Neural cell (in vitro differentiated cells): Measurements from ENCODE around the gene SCAF4. TPM values are rescaled to one million over a fixed set of nuclear protein-coding genes. Genes with fewer than 3 reads are reported as not detected.
A peak's percentile ranks its signal among the peaks of the same experiment; 100 is the strongest.

Source experiments
- H2AFZ ChIP-seq: fragments of 200-600, 300-800 bp; sonication (generic), shearing (Covaris generic); 2 replicates; pipeline ENCODE4 v1.6.0; 2014; ENCODE audit warnings: low read depth, mild to moderate bottlenecking, antibody characterized with exemption, low read length, moderate library complexity
- H3F3A ChIP-seq: fragments of 200-600 bp; shearing (Covaris generic); 2 replicates; pipeline ENCODE4 v1.6.1; 2016; ENCODE audit warnings: mild to moderate bottlenecking, moderate library complexity, mixed read lengths, antibody characterized with exemption, low read length; ENCODE audit not compliant: insufficient read depth, poor library complexity, severe bottlenecking
- H3K27ac ChIP-seq: fragments of 200-600, 300-800 bp; sonication (generic), shearing (Covaris generic); 2 replicates; pipeline ENCODE4 v1.5.1; 2014; ENCODE audit warnings: mild to moderate bottlenecking, low read length, moderate library complexity
- H3K27me3 ChIP-seq: fragments of 300-800, 200-600 bp; sonication (generic), shearing (Covaris generic); 2 replicates; pipeline ENCODE4 v1.6.0; 2014; ENCODE audit warnings: mild to moderate bottlenecking, low read depth, low read length, moderate library complexity; ENCODE audit not compliant: insufficient read depth
- H3K36me3 ChIP-seq: fragments of 300-800, 200-600 bp; sonication (generic), shearing (Covaris generic); 2 replicates; pipeline ENCODE4 v1.5.1; 2014; ENCODE audit warnings: mild to moderate bottlenecking, antibody characterized with exemption, low read length, moderate library complexity; ENCODE audit not compliant: insufficient read depth
- H3K4me2 ChIP-seq: fragments of 300-800, 200-600 bp; sonication (generic), shearing (Covaris generic); 2 replicates; pipeline ENCODE4 v1.6.0; 2014; ENCODE audit warnings: mild to moderate bottlenecking, low read length
- H3K4me3 ChIP-seq: fragments of 300-800, 200-600 bp; sonication (generic), shearing (Covaris generic); 2 replicates; pipeline ENCODE4 v1.5.1; 2014; ENCODE audit warnings: mild to moderate bottlenecking, low read length, moderate library complexity
- H3K79me2 ChIP-seq: fragments of 200-600 bp; shearing (Covaris generic); replicated peaks from 2 replicates; pipeline ENCODE4 v1.6.0; 2014; ENCODE audit warnings: mild to moderate bottlenecking, low read length, moderate library complexity; ENCODE audit not compliant: insufficient read depth
- H3K9ac ChIP-seq: fragments of 300-800, 200-600 bp; sonication (generic), shearing (Covaris generic); 2 replicates; pipeline ENCODE4 v1.6.1; 2016; ENCODE audit warnings: mild to moderate bottlenecking, low read length, mixed read lengths
- H3K9me2 ChIP-seq: fragments of 200-600 bp; shearing (Covaris generic); 2 replicates; pipeline ENCODE4 v1.6.1; 2016; ENCODE audit warnings: mild to moderate bottlenecking, low read length, mixed read lengths; ENCODE audit not compliant: insufficient read depth
- H3K9me3 ChIP-seq: fragments of 200-600, 300-800 bp; sonication (generic), shearing (Covaris generic); 2 replicates; pipeline ENCODE4 v1.6.1; 2016; ENCODE audit warnings: mild to moderate bottlenecking, mixed run types, low read length, moderate library complexity, mixed read lengths
- H4K20me1 ChIP-seq: fragments of 200-600 bp; shearing (Covaris generic); 2 replicates; pipeline ENCODE4 v1.6.1; 2016; ENCODE audit warnings: mild to moderate bottlenecking, mixed run types; ENCODE audit not compliant: insufficient read depth
- EP300 ChIP-seq: fragments of 450-650 bp; conservative IDR thresholded peaks from 2 replicates; pipeline ENCODE4 v1.6.1; 2014; ENCODE audit warnings: antibody characterized with exemption, mild to moderate bottlenecking, moderate library complexity; ENCODE audit not compliant: poor library complexity, severe bottlenecking
- EZH2 ChIP-seq: fragments of 200-600, 300-800 bp; shearing (Covaris generic), sonication (generic); IDR thresholded peaks from 2 replicates; pipeline ENCODE4 v1.6.1; 2014; ENCODE audit warnings: antibody characterized with exemption, low read length, borderline replicate concordance, mild to moderate bottlenecking; ENCODE audit not compliant: insufficient read depth, poor library complexity, severe bottlenecking
- MXI1 ChIP-seq: fragments of 450-650 bp; conservative IDR thresholded peaks from 2 replicates; pipeline ENCODE4 v1.6.1; 2014; ENCODE audit warnings: antibody characterized with exemption, mild to moderate bottlenecking; ENCODE audit not compliant: poor library complexity, severe bottlenecking
- POLR2AphosphoS5 ChIP-seq: IDR thresholded peaks from 2 replicates; pipeline ENCODE4 v1.6.1; 2012
- RAD21 ChIP-seq: fragments of 450-650 bp; conservative IDR thresholded peaks from 2 replicates; pipeline ENCODE4 v1.6.1; 2014; ENCODE audit warnings: antibody characterized with exemption, mild to moderate bottlenecking, moderate library complexity
- SMC3 ChIP-seq: fragments of 450-650 bp; conservative IDR thresholded peaks from 2 replicates; pipeline ENCODE4 v1.6.1; 2014; ENCODE audit warnings: antibody characterized with exemption, mild to moderate bottlenecking, moderate library complexity; ENCODE audit not compliant: poor library complexity
- TAF1 ChIP-seq: IDR thresholded peaks from 2 replicates; pipeline ENCODE4 v1.6.1; 2012; ENCODE audit warnings: low read depth
- polyA plus RNA-seq: library from polyadenylated mRNA; depleted of rRNA; stranded (reverse); fragments of >200 nt; gene quantifications from 2 replicates; pipeline ENCODE4 v1.2.3, GENCODE V29; 2014
- TF ChIP-seq, protein P1 (sequence below): IDR thresholded peaks from 2 replicates; pipeline ENCODE4 v1.6.1; 2012; ENCODE audit warnings: borderline replicate concordance
- TF ChIP-seq, protein P2 (sequence below): fragments of 450-650 bp; IDR thresholded peaks from 2 replicates; pipeline ENCODE4 v1.5.1; 2014; ENCODE audit warnings: antibody characterized with exemption, mild to moderate bottlenecking, moderate library complexity; ENCODE audit not compliant: poor library complexity, severe bottlenecking

The SCAF4 gene
- polyA plus RNA-seq, 1 donor from 2014 or later, result 5.4 TPM

DNA sequence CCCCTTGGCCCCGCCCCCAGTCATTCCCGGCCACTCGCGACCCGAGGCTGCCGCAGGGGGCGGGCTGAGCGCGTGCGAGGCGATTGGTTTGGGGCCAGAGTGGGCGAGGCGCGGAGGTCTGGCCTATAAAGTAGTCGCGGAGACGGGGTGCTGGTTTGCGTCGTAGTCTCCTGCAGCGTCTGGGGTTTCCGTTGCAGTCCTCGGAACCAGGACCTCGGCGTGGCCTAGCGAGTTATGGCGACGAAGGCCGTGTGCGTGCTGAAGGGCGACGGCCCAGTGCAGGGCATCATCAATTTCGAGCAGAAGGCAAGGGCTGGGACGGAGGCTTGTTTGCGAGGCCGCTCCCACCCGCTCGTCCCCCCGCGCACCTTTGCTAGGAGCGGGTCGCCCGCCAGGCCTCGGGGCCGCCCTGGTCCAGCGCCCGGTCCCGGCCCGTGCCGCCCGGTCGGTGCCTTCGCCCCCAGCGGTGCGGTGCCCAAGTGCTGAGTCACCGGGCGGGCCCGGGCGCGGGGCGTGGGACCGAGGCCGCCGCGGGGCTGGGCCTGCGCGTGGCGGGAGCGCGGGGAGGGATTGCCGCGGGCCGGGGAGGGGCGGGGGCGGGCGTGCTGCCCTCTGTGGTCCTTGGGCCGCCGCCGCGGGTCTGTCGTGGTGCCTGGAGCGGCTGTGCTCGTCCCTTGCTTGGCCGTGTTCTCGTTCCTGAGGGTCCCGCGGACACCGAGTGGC lies 72.2 kb downstream of the SCAF4 start, which contains the start of gene SOD1:
SOD1 (plus strand) TSS at position 158 of the 723 bp plus-strand sequence; CDS start at position 235, 77 bp downstream.
- no peaks in the 10 kb centered on the region for H3F3A ChIP-seq
- H3K36me3 ChIP-seq, result no peaks in the 10 kb centered on the region
- H3K27me3 ChIP-seq, result no peaks in the 10 kb centered on the region
- TF ChIP-seq, protein P1, sequence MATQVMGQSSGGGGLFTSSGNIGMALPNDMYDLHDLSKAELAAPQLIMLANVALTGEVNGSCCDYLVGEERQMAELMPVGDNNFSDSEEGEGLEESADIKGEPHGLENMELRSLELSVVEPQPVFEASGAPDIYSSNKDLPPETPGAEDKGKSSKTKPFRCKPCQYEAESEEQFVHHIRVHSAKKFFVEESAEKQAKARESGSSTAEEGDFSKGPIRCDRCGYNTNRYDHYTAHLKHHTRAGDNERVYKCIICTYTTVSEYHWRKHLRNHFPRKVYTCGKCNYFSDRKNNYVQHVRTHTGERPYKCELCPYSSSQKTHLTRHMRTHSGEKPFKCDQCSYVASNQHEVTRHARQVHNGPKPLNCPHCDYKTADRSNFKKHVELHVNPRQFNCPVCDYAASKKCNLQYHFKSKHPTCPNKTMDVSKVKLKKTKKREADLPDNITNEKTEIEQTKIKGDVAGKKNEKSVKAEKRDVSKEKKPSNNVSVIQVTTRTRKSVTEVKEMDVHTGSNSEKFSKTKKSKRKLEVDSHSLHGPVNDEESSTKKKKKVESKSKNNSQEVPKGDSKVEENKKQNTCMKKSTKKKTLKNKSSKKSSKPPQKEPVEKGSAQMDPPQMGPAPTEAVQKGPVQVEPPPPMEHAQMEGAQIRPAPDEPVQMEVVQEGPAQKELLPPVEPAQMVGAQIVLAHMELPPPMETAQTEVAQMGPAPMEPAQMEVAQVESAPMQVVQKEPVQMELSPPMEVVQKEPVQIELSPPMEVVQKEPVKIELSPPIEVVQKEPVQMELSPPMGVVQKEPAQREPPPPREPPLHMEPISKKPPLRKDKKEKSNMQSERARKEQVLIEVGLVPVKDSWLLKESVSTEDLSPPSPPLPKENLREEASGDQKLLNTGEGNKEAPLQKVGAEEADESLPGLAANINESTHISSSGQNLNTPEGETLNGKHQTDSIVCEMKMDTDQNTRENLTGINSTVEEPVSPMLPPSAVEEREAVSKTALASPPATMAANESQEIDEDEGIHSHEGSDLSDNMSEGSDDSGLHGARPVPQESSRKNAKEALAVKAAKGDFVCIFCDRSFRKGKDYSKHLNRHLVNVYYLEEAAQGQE, result no peak
- peak; percentile 97 for TF ChIP-seq POLR2AphosphoS5
- peak; percentile 50 for TF ChIP-seq TAF1
- no peak for TF ChIP-seq EZH2
- no peak for TF ChIP-seq RAD21
- no peak for TF ChIP-seq EP300
- TF ChIP-seq SMC3, result peak; percentile 22
- TF ChIP-seq, protein P2, sequence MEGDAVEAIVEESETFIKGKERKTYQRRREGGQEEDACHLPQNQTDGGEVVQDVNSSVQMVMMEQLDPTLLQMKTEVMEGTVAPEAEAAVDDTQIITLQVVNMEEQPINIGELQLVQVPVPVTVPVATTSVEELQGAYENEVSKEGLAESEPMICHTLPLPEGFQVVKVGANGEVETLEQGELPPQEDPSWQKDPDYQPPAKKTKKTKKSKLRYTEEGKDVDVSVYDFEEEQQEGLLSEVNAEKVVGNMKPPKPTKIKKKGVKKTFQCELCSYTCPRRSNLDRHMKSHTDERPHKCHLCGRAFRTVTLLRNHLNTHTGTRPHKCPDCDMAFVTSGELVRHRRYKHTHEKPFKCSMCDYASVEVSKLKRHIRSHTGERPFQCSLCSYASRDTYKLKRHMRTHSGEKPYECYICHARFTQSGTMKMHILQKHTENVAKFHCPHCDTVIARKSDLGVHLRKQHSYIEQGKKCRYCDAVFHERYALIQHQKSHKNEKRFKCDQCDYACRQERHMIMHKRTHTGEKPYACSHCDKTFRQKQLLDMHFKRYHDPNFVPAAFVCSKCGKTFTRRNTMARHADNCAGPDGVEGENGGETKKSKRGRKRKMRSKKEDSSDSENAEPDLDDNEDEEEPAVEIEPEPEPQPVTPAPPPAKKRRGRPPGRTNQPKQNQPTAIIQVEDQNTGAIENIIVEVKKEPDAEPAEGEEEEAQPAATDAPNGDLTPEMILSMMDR, result peak; percentile 22
- peak; percentile 86 for TF ChIP-seq MXI1
- peak within 1 kb of the TSS; percentile 61 for H3K4me2 ChIP-seq
- H2AFZ ChIP-seq, result no peak within 1 kb of the TSS
- H4K20me1 ChIP-seq, result no peaks in the 10 kb centered on the region
- peak within 1 kb of the TSS; percentile 75 for H3K9ac ChIP-seq
- no peaks in the 10 kb centered on the region for H3K9me2 ChIP-seq
- H3K9me3 ChIP-seq, result no peaks in the 10 kb centered on the region
- H3K79me2 ChIP-seq, result peaks cover 15% of the 10 kb centered on the region
- H3K4me3 ChIP-seq, result peak within 1 kb of the TSS; percentile 87
- H3K27ac ChIP-seq, result peak within 1 kb of the TSS; percentile 59

DNA sequence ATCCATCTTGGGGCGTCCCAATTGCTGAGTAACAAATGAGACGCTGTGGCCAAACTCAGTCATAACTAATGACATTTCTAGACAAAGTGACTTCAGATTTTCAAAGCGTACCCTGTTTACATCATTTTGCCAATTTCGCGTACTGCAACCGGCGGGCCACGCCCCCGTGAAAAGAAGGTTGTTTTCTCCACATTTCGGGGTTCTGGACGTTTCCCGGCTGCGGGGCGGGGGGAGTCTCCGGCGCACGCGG lies 72.7 kb downstream of the SCAF4 start:
- Histone ChIP-seq H3K4me3 (peak overlapping the region; percentile 87), H3K27ac (no peak overlapping the region), H3K9me2 (no peaks in the 10 kb centered on the region), H3K9me3 (no peaks in the 10 kb centered on the region), H3K27me3 (no peaks in the 10 kb centered on the region), H3K4me2 (peak overlapping the region; percentile 49), H3K79me2 (peaks cover 15% of the 10 kb centered on the region), H3K36me3 (no peaks in the 10 kb centered on the region), H2AFZ (no peak overlapping the region), H4K20me1 (no peaks in the 10 kb centered on the region), H3F3A (no peaks in the 10 kb centered on the region), H3K9ac (no peak overlapping the region)
- no peak for TF ChIP-seq EP300
- no peak for TF ChIP-seq POLR2AphosphoS5
- no peak for TF ChIP-seq TAF1
- TF ChIP-seq, protein P2, result no peak
- TF ChIP-seq, protein P1, result no peak
- no peak for TF ChIP-seq MXI1
- TF ChIP-seq EZH2, result no peak
- TF ChIP-seq SMC3, result no peak
- TF ChIP-seq RAD21, result no peak
